HG03025 (cell line): ENCODE data around the gene GMPPA.
A peak's percentile ranks its signal among the peaks of the same experiment; 100 is the strongest.

Source experiments
- ATAC-seq: cut with Tn5 transposase; IDR thresholded peaks from one replicate; pipeline ENCODE4 v1.9.1; 2021; ENCODE audit warnings: mild to moderate bottlenecking, moderate library complexity; ENCODE audit not compliant: unreplicated experiment, low FRiP score

Gene GMPPA

DNA sequence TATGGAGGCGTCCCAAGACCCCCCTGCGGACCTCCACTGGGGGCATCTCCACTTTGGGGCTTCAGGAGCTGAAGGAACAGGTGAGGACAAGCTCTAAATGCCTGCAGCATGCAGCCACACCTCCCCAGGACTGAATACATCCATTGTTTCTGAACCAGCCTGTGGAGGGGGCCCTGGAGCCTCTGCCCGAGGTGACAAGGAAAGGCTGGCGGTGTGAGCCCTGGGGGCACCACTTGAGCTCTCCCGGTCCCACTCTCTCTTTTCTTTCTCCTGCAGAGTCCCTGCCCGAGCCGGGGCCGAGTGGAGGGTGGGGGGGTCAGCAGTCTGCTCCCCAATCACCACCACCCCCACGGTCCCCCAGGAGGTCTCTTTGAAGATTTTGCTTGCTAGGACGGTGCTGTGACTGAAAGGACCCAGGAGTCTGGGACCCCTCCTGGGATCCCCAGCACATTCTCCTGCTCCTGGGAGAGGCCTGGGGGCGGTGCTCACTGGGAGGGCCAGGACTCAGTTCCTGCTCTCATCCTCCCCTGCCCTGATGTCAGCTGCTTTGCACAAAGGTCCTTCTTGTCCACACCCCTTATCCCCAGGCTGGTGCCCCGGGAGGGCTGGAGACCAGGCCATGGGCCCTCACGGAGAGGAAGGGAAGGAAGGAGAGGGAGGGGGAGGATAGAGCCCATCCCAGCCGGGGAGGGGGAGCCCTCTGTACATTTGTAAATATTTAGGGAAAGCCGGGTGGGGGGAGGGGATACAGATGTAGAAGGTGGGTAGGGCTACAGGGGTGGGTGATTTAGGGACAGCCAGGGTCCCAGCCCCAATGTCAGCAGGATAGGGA, 39.2 kb downstream of the GMPPA start:
- ATAC-seq: no peak

DNA sequence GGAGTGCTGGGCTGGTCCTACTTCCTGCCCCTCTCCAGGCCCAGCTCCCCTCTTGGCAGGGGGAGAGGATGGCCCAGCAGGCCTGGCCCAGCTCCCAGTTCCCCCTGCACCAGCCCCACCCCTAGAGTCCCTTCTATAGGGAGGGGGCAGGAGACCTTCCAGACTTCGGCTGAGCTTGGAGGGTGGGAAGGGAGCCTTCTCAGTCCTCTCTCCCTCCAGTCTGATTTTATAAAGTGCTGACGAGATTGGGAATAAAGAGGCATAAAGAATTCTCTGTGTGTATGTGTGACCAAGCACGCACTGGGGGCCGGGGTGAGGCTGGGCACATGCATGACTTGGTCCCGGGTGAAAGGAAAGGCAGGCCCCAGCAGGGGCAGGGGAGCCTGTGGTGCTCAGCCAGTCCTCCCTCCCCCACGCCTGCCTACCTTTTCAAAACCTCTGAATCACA, 39.8 kb downstream of the GMPPA start:
- no peak for ATAC-seq

DNA sequence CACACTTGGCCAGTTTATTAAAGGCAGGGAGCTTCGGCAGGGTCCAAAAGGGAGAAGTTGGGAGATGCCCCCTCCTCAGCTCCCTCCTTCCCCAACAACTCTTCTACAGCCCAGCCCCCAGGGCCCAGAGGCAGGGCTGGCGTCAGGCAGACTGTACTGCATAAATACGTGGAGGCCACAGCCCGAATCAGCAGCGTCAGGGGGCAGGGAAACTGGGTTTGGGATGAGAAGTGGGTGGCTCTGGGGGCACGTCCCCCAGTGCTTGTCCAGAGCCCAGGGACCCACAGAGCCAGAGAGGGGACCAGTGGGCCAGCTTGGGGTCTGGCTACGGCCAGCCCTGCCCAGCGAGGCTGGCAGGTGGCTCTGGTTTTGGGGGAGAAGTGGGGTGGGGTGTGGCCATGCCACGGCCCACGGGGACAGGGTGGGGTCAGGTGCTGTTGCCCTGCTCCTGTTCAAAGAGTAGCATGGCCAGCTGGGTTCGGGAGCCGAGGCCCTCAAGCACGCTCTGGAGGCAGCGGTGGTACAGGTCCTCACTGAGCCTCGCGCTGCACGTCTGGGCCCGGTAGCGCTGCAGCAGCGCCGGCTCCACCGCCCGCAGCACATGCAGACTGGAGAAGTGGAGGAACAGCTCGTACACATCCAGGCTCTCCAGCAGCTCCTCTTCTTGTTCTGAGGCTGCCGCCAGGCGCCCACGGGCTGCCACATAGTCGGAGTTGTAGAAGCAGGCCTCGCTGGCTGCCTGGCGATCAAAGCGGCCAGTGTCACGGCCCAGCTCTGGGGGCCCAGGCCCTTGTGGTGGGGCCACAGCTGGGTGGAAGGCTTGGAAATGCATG, 40.5 kb downstream of the GMPPA start:
- ATAC-seq: no peak

DNA sequence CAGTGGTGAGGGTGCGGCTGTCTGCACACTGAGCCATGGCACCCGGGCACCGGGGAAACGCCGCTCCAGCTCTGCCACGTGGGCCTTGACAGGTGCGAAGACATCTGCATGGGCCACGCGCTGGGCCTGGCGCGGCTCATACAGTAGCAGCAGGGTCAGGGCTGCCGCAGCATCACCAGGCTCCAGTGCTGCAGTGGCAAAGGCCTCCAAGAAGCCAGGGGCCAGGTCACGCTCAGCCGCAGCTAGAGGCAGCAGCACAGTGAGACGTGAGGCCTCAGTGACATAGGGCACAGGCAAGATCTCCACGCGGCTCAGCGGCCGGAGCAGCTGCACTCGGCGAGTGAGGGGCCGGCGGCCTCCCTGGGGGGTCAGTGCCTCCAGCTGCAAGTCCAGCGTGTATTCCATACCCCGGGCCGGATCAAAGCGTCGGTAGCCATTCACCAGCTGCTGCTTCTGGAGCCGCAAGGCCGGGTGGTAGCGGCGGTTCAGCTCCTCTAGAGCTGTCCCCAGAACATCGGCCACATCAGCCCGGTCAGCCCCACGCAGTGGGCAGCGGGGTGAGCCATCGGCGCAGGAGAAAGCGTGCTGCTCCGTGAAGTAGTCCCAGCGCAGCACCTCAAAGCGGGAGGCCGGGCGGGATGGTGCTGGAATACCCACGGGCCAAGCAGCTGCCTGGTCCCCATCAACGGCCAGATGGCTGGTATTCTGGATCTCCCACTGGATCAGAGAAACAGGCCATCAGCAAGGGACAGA, 41.4 kb downstream of the GMPPA start:
- no peak for ATAC-seq

DNA sequence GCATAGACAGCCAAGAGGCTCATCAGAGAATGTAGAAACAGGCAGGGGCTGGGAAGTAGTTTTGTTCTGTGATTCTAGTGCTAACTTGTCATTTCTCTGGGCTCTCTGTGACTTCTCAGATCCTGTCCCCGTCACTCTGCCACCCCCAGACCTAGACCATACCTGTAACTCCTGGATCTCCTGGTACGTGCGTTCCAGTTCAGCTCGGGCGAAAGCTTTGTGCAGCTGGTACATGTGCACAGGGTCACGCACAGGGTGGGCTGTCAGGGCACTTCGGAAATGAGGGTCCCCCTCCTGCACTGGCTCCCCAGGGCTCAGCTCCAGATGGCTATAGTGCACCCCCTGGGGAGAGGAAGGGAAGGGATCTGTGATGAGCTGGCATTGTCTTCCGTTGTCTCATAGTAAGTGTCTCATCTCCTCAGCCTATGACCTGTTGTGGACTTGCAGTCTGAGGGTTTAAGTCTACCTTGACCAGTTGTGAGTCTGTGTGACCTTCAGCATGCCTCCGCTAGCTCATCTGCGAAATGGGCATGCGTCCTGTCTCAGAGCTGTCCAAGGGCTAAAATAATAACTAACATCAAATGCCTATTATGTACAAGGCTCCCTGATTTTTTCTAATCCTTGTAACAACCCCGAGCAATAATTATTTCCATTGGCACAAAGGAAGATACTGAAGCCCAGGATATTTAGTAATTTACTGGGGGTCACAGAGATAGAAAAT, 42.3 kb downstream of the GMPPA start:
- no peak for ATAC-seq

DNA sequence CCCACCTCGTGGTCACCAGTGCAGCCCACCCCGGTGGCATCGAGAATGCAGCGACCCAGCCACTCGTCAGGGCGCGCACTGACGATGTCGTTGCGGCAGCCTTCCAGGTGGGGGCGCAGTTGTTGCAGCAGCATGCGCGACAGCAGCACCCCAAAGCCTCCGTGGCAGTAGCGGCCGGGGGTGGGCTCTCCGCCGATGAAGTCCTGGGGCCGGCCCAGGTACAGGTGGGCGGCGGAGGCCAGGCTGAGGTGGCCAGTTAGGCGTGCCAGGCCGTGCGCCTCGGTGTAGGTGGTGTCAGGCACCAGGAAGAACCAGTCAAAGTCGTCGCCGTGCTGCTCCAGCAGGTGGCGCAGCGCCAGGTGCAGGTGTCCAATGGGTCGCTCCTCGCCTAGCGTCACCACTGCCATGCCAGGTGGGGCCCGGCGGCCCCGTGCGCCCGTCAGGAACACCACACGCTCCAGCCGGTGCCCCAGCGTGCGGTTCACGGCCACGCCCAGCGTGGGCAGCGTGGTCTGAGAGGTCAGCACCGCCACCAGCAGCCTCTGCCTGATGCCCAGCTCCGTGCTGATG, 43.0 kb downstream of the GMPPA start:
- peak; percentile 45 for ATAC-seq

DNA sequence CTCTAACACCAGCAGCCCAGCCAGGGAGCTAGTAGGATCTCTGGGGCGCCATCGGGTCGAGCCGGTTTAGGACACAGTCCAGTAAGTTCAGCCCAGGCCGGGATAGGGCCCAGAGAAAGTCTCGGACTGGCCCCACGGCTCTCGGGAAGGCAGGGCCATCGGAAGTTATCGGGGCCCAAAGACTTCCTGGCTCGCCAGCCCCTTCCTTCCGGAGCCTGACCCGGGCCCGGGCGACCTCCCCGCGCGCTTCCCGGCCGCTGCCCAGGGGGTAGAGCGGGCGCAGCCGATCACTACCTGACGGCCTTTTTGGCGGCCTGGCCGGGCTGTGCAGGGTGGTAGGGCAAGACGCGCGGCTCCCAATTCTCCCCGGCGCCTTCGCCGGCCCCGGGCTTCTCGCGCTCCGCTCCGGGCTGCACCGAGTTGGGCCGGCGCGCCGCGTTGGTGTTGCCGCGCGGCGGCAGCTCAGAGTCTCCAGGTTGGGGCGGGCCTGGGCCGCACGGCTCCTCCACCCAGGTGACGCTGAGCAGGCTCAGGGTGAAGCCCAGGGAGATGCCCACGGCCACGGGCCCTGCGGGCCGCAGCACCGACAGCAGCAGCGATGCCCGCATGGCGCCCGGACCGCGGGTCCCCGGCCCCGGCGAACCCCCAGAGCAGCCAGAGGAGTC, 44.4 kb downstream of the GMPPA start:
- peak; percentile 39 for ATAC-seq

DNA sequence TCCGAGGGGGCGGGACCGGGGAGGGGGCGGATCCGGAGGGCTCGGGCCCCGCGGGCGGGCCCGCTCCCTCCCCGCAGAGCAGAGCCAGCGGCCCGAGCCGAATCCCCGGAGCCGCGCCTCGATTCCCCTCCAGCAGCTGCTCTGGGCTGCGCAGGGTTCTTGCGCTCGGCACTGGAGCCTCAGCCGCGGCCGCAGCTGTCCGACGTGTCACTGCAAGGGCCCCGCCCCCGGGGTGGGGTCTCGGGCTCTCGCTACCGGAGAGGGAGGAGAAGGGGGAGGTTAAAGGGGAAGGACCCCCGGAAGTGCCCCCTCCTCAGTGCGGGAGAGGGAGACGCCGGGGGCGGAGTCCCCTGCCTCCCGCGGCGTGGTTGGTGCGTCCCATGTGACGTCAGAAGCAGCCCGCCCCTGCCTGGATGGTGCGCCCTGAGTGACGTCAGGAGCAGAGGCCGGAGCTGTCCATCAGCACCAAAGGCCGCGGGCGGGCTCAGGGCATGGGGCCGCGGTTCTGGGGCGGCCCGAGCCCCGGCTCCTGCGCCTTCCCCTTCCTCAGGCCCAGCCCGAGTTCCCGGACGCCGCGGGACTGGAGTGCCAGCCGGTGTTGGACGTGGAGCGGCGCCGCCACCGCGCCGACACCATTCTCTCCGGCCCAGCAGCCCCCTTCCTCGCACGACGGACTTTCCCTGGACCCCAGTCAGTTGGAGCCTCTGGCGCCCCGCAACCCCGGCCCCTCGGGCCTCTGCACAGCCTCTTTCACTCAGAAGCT, 45.1 kb downstream of the GMPPA start, which contains the start of the genes CHPF and TMEM198:
Gene CHPF, minus strand, starts transcription at position 214 of the 763 bp plus-strand sequence. CDS start 271 bp downstream, outside the sequence.
Gene TMEM198, plus strand, starts transcription at position 433 of the 763 bp plus-strand sequence. CDS start 700 bp downstream, outside the sequence.
- ATAC-seq: peak; percentile 77

DNA sequence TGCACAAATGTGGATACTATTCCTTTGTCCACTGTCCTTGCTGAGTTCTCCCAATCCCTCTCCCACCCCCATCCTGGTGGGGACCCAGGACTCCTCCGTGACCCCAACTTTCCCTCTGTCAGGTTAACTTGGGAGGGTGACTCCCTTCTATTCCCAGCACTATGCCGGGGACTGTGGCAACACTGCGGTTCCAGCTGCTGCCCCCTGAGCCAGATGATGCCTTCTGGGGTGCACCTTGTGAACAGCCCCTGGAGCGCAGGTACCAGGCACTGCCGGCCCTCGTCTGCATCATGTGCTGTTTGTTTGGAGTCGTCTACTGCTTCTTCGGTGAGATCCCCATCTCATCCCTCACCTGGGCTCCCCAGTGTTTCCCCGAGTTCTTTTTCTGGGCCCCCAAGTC, 45.9 kb downstream of the GMPPA start:
- ATAC-seq: no peak

DNA sequence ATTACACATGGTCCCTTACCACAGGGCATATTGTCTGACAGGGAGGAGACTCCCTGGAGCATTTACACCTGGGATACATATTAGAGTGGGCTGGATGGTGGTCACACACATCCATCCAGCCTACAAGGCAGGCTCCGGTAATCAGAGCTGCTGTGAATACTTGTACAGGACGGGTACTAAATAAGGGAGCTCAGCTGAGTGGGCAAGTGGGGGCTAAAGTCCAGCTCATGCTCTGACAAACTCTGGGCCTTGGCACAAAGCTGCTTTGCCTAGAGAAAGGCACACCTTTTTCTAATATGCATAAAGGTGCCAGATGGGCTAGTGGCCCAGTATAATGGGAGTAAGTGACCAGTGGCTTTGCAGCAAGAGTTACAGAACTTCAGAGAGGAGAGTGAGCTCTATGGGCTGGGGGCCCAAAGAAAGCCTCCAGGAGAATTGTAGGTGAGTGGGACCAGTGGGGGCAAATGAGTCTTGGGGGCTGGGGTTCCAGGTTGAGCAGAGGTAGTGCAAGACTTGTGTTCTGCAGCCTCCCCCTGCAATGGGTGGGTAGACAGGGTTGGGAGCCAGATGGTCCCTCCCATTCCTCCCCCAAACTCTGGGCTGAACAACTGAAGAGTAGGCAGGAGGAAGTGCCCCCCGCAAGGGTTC, 46.7 kb downstream of the GMPPA start:
- no peak for ATAC-seq

DNA sequence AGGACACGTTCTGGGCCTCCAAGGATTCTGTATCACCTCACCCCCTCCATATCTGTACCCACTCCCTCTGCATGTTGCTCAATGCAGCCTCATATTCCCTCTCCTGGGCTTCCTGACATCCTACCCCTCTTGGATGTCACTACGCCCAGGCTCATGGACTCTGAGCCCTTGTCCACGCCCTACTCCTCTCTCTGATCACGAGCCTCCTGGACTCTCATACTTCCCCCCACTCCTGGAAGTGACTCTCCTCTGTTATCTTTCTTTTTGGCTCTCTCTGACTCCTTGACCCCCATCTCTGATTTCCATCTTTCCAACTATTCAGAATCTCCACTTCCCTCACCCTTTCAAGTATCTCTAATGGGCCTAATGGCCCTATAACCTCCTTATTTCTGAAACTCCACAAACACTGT, 47.3 kb downstream of the GMPPA start:
- ATAC-seq: no peak

DNA sequence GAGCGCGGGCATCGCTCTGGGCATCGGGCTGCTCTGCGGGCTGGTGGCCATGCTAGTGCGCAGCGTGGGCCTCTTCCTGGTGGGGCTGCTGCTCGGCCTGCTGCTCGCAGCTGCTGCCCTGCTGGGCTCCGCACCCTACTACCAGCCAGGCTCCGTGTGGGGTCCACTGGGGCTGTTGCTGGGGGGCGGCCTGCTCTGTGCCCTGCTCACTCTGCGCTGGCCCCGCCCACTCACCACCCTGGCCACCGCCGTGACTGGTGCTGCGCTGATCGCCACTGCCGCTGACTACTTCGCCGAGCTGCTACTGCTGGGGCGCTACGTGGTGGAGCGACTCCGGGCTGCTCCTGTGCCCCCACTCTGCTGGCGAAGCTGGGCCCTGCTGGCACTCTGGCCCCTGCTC, 48.9 kb downstream of the GMPPA start:
- no peak for ATAC-seq

DNA sequence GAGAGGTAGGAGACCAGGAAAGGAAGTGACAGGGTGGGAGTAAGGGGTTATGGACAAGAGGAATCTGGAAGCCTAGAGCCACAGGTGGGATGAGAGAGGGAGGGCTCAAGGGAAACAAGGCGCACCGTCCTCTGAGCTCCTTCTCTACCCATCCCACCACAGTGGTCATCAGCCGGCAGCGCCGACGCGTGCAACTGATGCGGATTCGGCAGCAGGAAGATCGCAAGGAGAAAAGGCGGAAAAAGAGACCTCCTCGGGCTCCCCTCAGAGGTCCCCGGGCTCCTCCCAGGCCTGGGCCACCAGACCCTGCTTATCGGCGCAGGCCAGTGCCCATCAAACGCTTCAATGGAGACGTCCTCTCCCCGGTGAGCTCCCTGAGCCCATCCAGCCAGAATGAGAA, 50.3 kb downstream of the GMPPA start:
- ATAC-seq: no peak

DNA sequence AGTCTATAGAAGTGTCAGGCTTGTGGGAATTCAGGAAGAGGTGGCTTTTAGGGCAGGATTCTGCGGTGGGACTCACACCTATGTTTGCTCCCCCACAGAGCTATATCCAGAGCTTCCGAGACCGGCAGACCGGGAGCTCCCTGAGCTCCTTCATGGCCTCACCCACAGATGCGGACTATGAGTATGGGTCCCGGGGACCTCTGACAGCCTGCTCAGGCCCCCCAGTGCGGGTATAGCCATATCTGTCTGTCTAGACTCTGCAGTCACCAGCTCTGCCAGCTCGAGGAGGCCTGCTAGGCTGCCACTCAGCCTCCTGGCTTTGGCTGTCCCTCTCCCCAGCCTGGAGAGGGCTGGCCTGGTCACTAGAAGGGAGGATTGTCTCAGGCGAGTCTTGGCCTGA, 50.9 kb downstream of the GMPPA start:
- ATAC-seq: no peak

DNA sequence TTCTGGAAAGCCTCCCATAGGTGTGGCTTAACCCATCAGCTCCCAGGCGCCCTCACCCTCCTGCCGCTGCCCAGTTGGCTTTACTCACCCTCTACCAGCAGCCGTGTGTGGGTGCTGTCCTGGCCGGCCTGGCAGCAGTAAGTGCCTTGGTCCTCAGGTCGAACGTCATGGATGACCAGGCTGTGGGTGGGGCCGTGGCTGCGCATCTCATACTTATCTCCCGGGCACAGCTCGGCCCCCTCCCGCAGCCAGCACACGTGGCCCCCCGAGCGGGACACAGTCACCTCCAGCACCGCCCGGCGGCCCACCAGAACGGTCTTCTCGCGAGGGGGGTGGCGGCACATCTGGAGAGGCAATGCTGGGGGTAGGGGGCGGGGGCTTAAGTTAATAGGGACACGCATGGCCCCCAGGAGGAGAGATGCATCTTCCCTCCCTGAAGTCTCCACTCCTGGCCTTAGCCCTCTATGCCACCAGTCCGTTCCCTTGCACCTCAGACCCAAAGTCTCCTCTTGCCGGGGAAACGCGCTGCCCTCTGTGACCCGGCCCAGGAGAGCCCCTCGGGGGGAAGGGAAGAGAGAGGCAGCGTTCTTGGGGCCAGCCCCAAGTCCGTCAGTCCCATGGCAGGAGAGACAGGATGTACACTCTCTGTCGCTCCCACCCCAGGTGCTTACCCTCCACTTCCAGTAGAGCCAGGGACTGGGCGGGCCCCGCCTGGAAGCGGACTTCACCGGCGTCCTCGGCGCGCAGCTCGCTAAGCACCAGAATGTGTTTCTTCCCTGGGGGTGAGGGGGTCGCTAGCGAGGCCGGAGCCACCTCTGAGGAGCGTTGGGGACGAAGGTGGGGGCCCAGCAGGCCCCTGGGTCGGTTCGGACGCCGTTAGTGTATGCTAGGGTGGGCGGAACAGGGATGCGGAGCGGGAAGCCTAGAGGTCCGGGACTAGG, 53.0 kb downstream of the GMPPA start:
- ATAC-seq: peak; percentile 20

DNA sequence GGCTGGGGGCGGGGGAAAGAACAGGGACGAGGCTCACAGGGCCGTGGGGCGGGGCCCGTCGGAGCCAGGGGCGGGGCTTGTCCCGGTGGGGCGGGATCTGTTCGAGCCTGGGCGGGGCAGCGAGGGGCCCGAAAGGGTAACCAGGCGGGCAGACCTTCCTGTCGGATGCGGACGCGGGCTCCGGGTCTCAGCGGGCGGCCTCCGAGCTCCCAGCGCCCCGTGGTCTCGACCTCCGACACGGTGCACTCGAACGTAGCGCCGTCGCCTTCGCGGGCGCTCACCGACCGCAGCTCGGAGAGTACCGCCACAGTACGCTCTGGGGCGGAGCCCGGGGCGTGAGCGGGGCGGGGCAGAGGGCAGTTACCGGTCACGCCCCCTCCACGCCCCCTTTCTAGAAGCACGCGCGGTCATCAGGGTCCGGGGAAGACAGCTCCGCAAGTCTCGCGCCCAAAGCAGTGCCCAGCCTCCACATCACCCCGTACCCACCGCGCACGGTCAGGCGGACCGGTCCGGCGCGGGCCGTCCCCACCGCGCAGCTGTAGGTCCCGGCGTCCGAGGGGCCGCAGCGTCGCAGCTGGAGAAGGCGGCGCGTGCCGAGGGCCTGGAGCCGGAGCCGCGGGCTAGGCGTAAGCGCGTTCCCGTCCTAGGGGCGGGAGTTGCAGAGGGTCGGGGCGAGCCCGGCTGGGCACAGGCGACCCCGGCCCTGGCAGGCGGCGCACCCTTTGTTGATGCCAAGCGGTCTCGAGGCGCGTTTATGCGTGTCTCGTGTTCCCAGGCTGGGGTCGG, 53.9 kb downstream of the GMPPA start:
- peak; percentile 78 for ATAC-seq
